HG02870 (cell line): ENCODE data around the gene AKAIN1.

Experiments
- ATAC-seq: cut with Tn5 transposase; IDR thresholded peaks from one replicate; pipeline ENCODE4 v1.9.1; 2021; ENCODE audit warnings: mild to moderate bottlenecking, moderate library complexity; ENCODE audit not compliant: unreplicated experiment

The AKAIN1 gene

DNA sequence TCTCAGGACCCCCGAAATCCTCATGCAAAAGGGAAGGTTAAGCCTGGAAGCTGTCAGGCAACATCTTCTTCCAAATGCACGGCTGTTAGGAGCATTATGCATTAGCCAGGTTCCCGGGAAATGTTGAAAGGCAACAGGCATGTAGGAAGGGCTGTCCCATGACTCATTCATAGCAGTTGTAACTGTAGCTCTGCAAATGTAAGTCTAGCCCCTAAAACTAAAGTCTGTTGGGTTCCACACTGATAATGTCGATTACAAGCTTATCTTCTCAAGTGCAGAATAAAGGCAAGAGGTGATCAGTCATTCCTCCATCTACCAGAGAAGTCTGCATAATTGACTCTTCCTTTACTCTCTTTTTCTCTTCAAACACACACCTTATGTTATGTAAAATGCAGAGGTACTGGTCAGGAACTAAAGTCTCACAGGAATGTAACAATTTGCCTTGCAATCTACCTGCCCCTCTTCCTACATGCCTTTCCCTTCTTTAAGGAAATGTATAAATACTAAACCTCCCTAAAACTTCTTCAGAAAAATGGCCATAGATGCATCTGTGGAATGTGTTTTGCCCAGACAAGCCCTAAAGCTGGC is 99.8 kb downstream of the AKAIN1 start:
- ATAC-seq, result no peak

DNA sequence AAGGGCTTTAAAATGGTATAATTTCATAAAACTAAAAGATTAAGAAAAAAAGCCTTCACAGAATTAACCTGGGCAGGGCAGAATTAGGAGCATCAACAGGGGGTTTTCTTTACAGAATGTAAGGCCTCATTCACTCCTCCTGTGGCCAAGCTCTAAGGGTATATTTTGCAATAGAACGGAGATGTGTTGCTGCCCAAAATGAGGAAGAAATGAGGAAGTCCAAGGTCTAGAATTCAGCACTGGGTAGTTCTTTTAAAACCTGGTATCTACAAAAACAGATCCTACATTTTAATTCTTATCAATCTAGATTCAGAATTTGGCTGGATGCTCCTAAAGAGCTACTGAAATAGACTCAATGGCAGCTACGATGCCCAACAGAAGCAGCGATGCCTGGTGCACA is 101.8 kb downstream of the AKAIN1 start:
- ATAC-seq, result no peak

DNA sequence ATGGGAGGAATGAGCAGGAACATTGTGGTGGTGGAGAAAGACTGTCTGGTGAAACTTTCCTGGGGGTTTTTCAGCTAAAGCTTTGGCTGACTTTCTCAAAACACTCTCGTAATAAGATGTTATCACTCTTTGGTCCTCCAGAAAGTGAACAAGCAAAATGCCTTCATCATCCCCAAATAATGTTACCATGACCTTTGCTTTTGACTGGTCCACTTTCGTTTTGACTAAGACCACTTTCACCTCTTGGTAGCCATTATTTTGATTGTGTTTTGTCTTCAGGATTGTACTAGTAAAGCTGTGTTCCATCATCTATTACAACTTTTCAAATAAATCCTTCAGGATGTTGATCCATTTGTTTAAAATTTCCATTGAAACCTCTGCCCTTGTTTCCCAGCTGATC is 103.2 kb downstream of the AKAIN1 start:
- ATAC-seq, result no peak
